Testis (tissue), 3 donors: Measurements from ENCODE around the gene PHLDB3. TPM values are rescaled to one million over a fixed set of nuclear protein-coding genes. Genes with fewer than 3 reads are reported as not detected.

Experiments used
- DNase-seq: peaks from one replicate; pipeline ENCODE4 v3.0.0-alpha.2; 2019
- H3K27ac ChIP-seq, 2 donors: fragments of 200-600 bp; sonication (generic); one replicate each; pipeline ENCODE4 v1.5.1; 2019
- H3K27me3 ChIP-seq: fragments of 200-600 bp; sonication (generic); one replicate; pipeline ENCODE4 v1.5.1; 2019
- H3K36me3 ChIP-seq: fragments of 200-600 bp; sonication (generic); one replicate; pipeline ENCODE4 v1.5.1; 2017; ENCODE audit warnings: low read depth; ENCODE audit errors: missing control alignments
- H3K4me1 ChIP-seq: fragments of 200-600 bp; sonication (generic); one replicate; pipeline ENCODE4 v1.5.1; 2019
- H3K4me3 ChIP-seq, 2 donors: fragments of 200-600 bp; sonication (generic); one replicate each; pipeline ENCODE4 v1.5.1; 2017 to 2019
- H3K9me3 ChIP-seq: fragments of 200-600 bp; sonication (generic); one replicate; pipeline ENCODE4 v1.5.1; 2017
- POLR2A ChIP-seq: fragments of 450-650 bp; IDR thresholded peaks from one replicate; pipeline ENCODE4 v1.6.1; 2017; ENCODE audit warnings: antibody characterized with exemption, mild to moderate bottlenecking, moderate library complexity
- WGBS, 2 donors: methylation state at CpG; one replicate each; pipeline ENCODE4 v1.1.5; 2018; 5-methylcytosine and 5-hydroxymethylcytosine counted together
- intact Hi-C: fragments of 100-400 bp; cut with DNase I; formaldehyde crosslinking; loops from one replicate; pipeline ENCODE4 v1.15.1; 2023; ENCODE audit warnings: low total_unique reads
- polyA plus RNA-seq: library from polyadenylated mRNA; stranded (reverse); fragments of 350-450 nt; fragmentation: Illumina TruSeq; extraction: RNeasy Lipid Tissue Mini Kit (QIAGEN cat#74804); gene quantifications from one replicate; pipeline ENCODE4 v1.2.3, GENCODE V29; 2014; ENCODE audit warnings: low read depth, low replicate concordance; ENCODE audit not compliant: insufficient read depth
- total RNA-seq, 2 donors: library from RNA; depleted of rRNA; stranded (reverse); fragments of >200 nt; gene quantifications; one replicate each; pipeline ENCODE4 v1.2.3, GENCODE V29; 2016
- TF ChIP-seq, protein P1 (sequence below), 3 experiments: fragments of 450-650 bp in 2 of 3; fragments of 200-600 bp in 1 of 3; sonication (generic) in 1 of 3; IDR thresholded peaks; one replicate each; pipeline ENCODE4 v1.5.1; 2016 to 2019; ENCODE audit warnings: antibody characterized with exemption in 3 of 3, mild to moderate bottlenecking in 2 of 3, moderate library complexity in 1 of 3

The PHLDB3 gene
- total and polyA plus RNA-seq, 3 donors from 2014 or later = 27.1 to 62.2 (median 28.3) TPM

DNA sequence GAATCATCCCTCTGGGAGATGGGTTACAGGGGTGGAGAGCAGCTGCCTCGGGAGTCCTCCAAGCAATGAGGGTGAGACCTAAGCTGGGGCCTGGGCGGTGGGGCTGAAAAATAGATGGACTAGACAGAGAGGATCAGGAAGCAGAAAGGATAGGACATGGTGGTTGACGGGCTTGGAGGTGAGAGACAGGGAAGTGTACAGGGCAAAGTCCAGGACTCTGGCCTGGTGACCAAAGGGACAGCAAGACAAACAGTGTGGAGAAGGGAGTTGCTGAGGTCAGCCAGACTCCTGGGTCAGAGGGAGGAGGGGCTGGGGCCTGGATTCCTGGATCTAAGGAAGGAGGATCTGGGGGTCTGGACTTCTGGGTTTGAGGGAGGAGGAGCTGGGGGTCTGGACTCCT is 5.5 kb downstream of the PHLDB3 start:
- WGBS, 2 donors = 72 to 86% methylated on average over 3 of the region's 3 CpGs
- no peaks in the 10 kb centered on the region for H3K27me3 ChIP-seq
- TF ChIP-seq, protein P1, sequence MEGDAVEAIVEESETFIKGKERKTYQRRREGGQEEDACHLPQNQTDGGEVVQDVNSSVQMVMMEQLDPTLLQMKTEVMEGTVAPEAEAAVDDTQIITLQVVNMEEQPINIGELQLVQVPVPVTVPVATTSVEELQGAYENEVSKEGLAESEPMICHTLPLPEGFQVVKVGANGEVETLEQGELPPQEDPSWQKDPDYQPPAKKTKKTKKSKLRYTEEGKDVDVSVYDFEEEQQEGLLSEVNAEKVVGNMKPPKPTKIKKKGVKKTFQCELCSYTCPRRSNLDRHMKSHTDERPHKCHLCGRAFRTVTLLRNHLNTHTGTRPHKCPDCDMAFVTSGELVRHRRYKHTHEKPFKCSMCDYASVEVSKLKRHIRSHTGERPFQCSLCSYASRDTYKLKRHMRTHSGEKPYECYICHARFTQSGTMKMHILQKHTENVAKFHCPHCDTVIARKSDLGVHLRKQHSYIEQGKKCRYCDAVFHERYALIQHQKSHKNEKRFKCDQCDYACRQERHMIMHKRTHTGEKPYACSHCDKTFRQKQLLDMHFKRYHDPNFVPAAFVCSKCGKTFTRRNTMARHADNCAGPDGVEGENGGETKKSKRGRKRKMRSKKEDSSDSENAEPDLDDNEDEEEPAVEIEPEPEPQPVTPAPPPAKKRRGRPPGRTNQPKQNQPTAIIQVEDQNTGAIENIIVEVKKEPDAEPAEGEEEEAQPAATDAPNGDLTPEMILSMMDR (IDR thresholded peaks at IDR 0.05) = no peak
- DNase-seq = no peak
- intact Hi-C loops = no loop called here
- no peaks in the 10 kb centered on the region for H3K36me3 ChIP-seq
- no peak overlapping the region for H3K27ac ChIP-seq
- H3K4me1 ChIP-seq = peaks cover 6% of the 10 kb centered on the region
- H3K9me3 ChIP-seq = no peaks in the 10 kb centered on the region
- no peak overlapping the region for H3K4me3 ChIP-seq

DNA sequence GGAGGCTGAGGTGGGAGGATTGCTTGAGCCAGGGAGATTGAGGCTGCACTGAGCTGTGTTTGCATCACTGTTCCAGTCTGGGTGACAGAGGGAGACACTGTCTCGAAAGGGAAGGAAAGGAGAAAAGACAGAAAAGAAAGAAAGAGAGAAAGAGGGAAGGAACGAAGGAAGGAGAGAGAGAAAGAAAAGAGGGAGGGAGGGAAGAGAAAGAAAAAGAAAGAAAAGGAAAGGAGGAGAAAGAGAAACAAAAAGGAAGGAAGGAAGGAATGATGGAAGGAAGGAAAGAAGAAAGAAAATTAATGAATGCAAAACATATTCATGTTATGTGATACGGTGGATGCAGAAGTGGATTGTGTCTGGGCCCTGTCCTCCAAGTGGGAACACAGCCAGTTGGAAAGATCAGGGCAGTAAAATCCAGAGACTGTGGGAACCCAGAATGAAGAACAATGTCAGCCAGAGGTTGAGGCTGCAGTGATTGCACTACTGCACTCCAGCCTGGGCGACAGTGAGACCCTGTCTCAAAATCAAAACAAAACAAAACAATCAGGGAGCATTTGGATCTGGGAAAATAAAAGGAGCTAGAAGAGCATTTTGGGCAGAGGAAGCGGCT is 6.2 kb downstream of the PHLDB3 start:
- TF ChIP-seq, protein P1 (IDR thresholded peaks at IDR 0.05) = no peak
- TF ChIP-seq POLR2A = no peak
- 72 to 74% methylated on average over 5 of the region's 5 CpGs for WGBS, 2 donors
- no peak overlapping the region for H3K4me3 ChIP-seq

DNA sequence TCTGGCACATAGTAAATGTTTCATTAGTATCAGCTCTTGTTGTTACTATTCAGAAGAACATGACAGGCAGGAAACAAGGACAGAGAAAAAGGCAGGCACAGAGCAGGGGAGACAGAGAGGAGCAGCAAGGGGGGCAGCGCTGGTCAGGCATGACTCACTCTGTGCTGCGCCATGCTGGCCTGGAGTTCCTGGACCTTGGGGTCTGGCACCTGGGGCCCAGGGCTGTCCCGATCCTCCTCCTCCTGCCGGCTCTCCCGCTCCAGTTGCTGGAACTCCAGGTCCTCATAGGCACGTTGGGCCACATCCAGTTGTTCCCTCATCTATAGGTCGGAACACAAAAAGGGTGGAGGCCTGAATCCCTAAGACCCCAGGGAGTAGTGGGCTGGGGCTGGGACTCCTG is 7.6 kb downstream of the PHLDB3 start:
- Histone ChIP-seq H3K36me3 (no peaks in the 10 kb centered on the region), H3K27me3 (no peaks in the 10 kb centered on the region), H3K4me1 (no peaks in the 10 kb centered on the region), H3K9me3 (no peaks in the 10 kb centered on the region), H3K4me3 (no peak overlapping the region), H3K27ac (no peak overlapping the region)
- TF ChIP-seq POLR2A = no peak
- TF ChIP-seq, protein P1 (IDR thresholded peaks at IDR 0.05) = no peak
- DNase-seq = no peak
- 82 to 91% methylated on average over 7 of the region's 7 CpGs for WGBS, 2 donors
- intact Hi-C loops = no loop called here

More for the DNA sequence above, 6.2 kb downstream of the PHLDB3 start:
- DNase-seq = no peak
- peaks cover 6% of the 10 kb centered on the region for H3K4me1 ChIP-seq
- intact Hi-C loops = no loop called here
- H3K9me3 ChIP-seq = no peaks in the 10 kb centered on the region
- H3K36me3 ChIP-seq = no peaks in the 10 kb centered on the region
- no peak overlapping the region for H3K27ac ChIP-seq
- H3K27me3 ChIP-seq = no peaks in the 10 kb centered on the region

DNA sequence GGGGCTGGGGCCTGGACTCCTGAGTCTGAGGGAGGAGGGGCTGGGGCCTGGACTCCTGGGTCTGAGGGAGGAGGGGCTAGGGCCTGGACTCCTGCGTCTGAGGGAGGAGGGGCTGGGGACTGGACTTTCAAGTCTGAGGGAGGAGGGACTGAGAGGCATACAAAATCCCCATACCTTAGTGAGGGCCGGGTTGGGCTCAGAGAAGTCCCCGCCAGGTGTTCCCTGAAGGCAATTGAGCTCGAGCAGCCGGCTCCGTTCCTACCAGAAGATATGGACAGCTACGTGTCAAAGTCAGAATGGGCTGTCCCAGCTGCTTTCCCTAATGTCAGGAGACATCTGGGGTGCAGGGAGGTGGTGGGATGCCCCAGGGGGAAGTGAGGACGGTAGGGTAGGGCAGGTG is 9.5 kb downstream of the PHLDB3 start:
- no peaks in the 10 kb centered on the region for H3K36me3 ChIP-seq
- no peak for TF ChIP-seq POLR2A
- TF ChIP-seq, protein P1 (IDR thresholded peaks at IDR 0.05) = no peak
- no peaks in the 10 kb centered on the region for H3K9me3 ChIP-seq
- no peak for DNase-seq
- no peak overlapping the region for H3K4me3 ChIP-seq
- no peaks in the 10 kb centered on the region for H3K27me3 ChIP-seq
- 83 to 90% methylated on average over 3 to 8 of the region's 8 CpGs for WGBS, 2 donors
- no peak overlapping the region for H3K27ac ChIP-seq
- H3K4me1 ChIP-seq = no peaks in the 10 kb centered on the region
- intact Hi-C loops = no loop called here

DNA sequence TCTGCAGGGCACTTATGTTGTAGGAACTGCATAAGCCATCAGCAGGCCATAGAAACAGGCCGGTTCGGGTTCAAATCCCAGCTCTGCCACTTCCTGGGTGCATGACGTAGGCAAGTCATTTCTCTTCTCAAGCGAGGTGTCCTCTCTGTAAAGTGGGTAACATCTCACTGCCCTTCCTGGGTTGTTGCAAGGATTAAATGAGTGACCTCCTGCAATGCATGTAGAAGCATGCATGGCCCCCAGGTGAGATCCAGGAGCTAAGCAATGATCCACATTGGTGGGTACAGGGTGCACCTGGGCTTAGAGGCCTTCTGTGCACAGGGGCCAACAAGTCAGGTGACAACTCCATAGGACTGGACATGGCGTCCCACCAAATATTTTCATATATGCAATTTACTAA is 13.8 kb downstream of the PHLDB3 start:
- TF ChIP-seq, protein P1 (IDR thresholded peaks at IDR 0.05) = no peak
- no peak for TF ChIP-seq POLR2A
- intact Hi-C loops = no loop called here
- H3K4me3 ChIP-seq = no peak overlapping the region
- H3K4me1 ChIP-seq = no peaks in the 10 kb centered on the region
- DNase-seq = no peak
- H3K36me3 ChIP-seq = no peaks in the 10 kb centered on the region
- no peak overlapping the region for H3K27ac ChIP-seq
- no peaks in the 10 kb centered on the region for H3K9me3 ChIP-seq
- WGBS, 2 donors = 90 to 95% methylated on average over 5 of the region's 5 CpGs
- H3K27me3 ChIP-seq = no peaks in the 10 kb centered on the region
